ENCODE results near the gene SMIM41. TPM values are rescaled to one million over a fixed set of nuclear protein-coding genes. Genes with fewer than 3 reads are reported as not detected.

Gene SMIM41
- total RNA-seq, 4 donors from 2014 or later, result 4.0 to 12.8 (median 4.6) TPM

GRCh38 chr12:52066346-52067080, 13.0 kb upstream of the SMIM41 start:
- no peak for TF ChIP-seq EP300 (IDR thresholded peaks at IDR 0.05)
- TF ChIP-seq POLR2AphosphoS5 (IDR thresholded peaks at IDR 0.05), result no peak
- no peak for TF ChIP-seq POLR2A (IDR thresholded peaks at IDR 0.05)
- TF ChIP-seq, protein P1, sequence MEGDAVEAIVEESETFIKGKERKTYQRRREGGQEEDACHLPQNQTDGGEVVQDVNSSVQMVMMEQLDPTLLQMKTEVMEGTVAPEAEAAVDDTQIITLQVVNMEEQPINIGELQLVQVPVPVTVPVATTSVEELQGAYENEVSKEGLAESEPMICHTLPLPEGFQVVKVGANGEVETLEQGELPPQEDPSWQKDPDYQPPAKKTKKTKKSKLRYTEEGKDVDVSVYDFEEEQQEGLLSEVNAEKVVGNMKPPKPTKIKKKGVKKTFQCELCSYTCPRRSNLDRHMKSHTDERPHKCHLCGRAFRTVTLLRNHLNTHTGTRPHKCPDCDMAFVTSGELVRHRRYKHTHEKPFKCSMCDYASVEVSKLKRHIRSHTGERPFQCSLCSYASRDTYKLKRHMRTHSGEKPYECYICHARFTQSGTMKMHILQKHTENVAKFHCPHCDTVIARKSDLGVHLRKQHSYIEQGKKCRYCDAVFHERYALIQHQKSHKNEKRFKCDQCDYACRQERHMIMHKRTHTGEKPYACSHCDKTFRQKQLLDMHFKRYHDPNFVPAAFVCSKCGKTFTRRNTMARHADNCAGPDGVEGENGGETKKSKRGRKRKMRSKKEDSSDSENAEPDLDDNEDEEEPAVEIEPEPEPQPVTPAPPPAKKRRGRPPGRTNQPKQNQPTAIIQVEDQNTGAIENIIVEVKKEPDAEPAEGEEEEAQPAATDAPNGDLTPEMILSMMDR (IDR thresholded peaks at IDR 0.05), result no peak
- no peaks in the 10 kb centered on the region for H3K9me3 ChIP-seq
- peaks cover 3 to 47% (median 18%) of the 10 kb centered on the region in 3 donors for H3K4me1 ChIP-seq
- H3K36me3 ChIP-seq, result no peaks in the 10 kb centered on the region
- 71 to 83% methylated on average over 3 of the region's 8 CpGs for WGBS, 2 donors (ENCODE audit: low coverage in 1 of 2)
- H3K27ac ChIP-seq, result no peak overlapping the region
- no peak for ATAC-seq
- H3K27me3 ChIP-seq, result no peaks in the 10 kb centered on the region
- no peak overlapping the region for H3K4me3 ChIP-seq

DNA sequence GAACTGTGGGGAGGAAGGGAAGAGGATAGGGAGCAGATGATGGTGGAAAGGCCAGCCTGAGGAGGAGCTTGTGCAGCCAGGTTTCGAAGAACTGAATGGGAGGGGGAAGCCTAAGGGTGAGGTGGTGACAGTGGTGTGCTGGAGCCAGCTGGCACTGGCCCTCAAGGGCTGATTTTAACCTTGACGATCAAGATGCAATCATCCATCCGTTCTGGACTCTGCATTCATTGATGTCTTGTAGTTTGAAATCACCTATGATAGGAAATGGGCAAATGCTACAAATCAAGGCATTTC, 12.5 kb upstream of the SMIM41 start:
- Histone ChIP-seq H3K27me3 (no peaks in the 10 kb centered on the region), H3K9me3 (no peaks in the 10 kb centered on the region), H3K36me3 (peaks cover 0 to 2% of the 10 kb centered on the region in 2 donors), H3K27ac (no peak overlapping the region), H3K4me3 (no peak overlapping the region), H3K4me1 (peaks cover 3 to 51% (median 19%) of the 10 kb centered on the region in 3 donors)
- TF ChIP-seq POLR2AphosphoS5 (IDR thresholded peaks at IDR 0.05) (no peak), EP300 (IDR thresholded peaks at IDR 0.05) (no peak), POLR2A (IDR thresholded peaks at IDR 0.05) (no peak)
- TF ChIP-seq, protein P1 (IDR thresholded peaks at IDR 0.05), result no peak
- no peak for ATAC-seq
- WGBS, 2 donors (ENCODE audit: low coverage in 1 of 2), result 43 to 44% methylated on average over 2 to 3 of the region's 3 CpGs

DNA sequence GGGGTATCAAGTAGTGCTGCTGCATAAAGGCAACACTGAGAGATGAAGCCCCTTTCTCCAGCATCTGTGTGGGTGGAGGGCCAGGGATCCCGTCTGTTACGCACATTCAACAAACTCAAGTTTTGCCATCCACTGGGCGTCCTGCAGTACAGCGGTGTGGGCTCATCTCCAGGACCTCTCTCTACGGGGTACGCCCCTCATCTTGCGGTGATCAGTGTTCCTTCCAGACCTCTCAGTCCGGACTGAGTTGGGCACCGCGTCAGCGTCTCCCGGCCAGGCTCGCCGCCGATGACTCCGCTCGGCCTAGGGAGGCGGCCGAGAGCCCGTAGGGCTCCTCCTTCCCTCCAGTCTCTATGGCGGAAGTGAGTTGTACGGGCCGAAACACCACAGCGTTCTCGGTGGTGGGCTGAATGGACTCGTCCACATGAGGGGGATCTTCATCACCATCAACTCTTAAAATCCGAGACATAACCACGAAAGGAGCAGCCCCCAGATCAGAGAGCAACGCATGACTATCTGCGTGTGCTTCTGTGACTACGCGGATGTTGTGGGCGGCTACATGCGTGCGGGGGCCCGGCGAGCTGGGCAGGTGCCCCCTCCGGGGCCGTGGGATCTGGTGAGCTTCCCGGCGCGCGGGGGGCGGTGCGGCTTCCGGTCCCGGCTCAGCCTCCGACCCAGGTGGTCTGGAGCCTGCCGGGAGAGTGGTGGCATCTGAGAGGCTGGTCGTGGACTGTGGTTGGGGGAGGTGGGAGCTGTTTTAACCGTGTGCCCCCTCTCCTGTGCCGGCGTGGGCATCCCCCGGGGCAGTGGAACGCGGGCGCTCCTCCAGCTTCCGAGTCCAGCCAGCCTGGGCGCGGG, 9.9 kb upstream of the SMIM41 start, which contains the start of gene ATG101:
Gene ATG101 (plus strand): TSS at position 652 of the 858 bp plus-strand sequence. CDS start 3,673 bp downstream, outside the sequence.
- Histone ChIP-seq H3K36me3 (peaks cover 0 to 27% of the 10 kb centered on the region in 2 donors), H3K4me1 (peaks cover 3 to 52% (median 21%) of the 10 kb centered on the region in 3 donors), H3K9me3 (no peaks in the 10 kb centered on the region), H3K27me3 (no peaks in the 10 kb centered on the region), H3K27ac (peak within 1 kb of the TSS; percentile 81 to 94 (median 91)), H3K4me3 (peak within 1 kb of the TSS; percentile 76 to 95)
- TF ChIP-seq, protein P1 (IDR thresholded peaks at IDR 0.05), result peak in 3 of 4 experiments; percentile 56 to 80 (median 63)
- TF ChIP-seq POLR2A (IDR thresholded peaks at IDR 0.05) (peak; percentile 74 to 77), POLR2AphosphoS5 (IDR thresholded peaks at IDR 0.05) (peak; percentile 77), EP300 (IDR thresholded peaks at IDR 0.05) (no peak)
- ATAC-seq, result peak; percentile 98
- 0% methylated on average over 5 to 11 of the region's 60 CpGs for WGBS, 2 donors (ENCODE audit: low coverage in 1 of 2)

DNA sequence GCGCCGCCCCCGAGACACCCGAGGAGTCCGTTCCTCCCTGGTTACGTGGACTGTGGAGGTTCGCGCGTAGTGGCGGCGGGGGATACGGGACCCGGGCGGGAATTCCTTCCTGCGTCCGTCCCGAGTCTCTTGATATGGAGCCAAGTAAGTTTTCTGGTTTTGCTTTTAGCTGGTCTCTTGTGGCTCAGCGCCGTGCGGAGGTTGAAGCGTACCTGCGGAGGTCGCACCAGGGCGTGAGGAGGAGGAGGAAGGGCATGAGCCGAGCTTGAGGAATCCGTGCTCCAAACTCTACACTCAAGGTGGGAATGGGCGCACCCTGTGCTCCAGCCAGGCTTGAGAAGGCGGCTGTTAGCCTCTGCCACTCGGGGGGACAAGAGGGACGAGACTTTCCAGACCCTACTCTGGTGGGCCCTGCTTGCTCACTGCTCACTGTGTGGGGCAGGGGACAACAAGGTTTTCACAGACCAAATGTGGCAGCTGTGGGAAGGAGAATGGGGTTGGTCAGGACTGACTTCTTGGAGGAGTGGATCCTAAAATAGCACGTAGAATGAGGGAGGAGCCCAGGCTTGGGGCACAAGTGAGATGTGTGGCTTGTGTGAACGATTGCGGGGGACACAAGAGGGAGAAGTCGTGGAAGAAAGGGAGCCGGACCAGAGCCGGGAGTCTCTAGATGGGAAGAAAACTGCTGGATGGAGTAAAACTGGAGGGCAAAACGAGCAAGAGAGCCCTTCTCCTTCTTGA, 9.1 kb upstream of the SMIM41 start:
- H3K27me3 ChIP-seq, result no peaks in the 10 kb centered on the region
- peak overlapping the region; percentile 76 to 95 for H3K4me3 ChIP-seq
- 15 to 23% methylated on average over 7 of the region's 37 CpGs for WGBS, 2 donors (ENCODE audit: low coverage in 1 of 2)
- H3K4me1 ChIP-seq, result peaks cover 3 to 60% (median 28%) of the 10 kb centered on the region in 3 donors
- ATAC-seq, result peak; percentile 42
- no peak for TF ChIP-seq EP300 (IDR thresholded peaks at IDR 0.05)
- TF ChIP-seq, protein P1 (IDR thresholded peaks at IDR 0.05), result no peak
- TF ChIP-seq POLR2AphosphoS5 (IDR thresholded peaks at IDR 0.05), result no peak
- no peak for TF ChIP-seq POLR2A (IDR thresholded peaks at IDR 0.05)
- H3K9me3 ChIP-seq, result no peaks in the 10 kb centered on the region
- H3K36me3 ChIP-seq, result peaks cover 0 to 35% of the 10 kb centered on the region in 2 donors
- peak overlapping the region; percentile 81 to 94 (median 91) for H3K27ac ChIP-seq

All from gastroesophageal sphincter (tissue), 4 donors.